GM10266 (cell line): ENCODE data around the gene TIAL1.

Experiments used
- DNase-seq: peaks from one replicate; pipeline ENCODE4 v3.0.0; 2012; ENCODE audit errors: extremely low spot score
- CTCF ChIP-seq: IDR thresholded peaks from 2 replicates; pipeline ENCODE4 v1.5.1; 2012; ENCODE audit warnings: mild to moderate bottlenecking, low read depth; ENCODE audit not compliant: control insufficient read depth, insufficient read depth; ENCODE audit errors: missing control alignments

Gene TIAL1

GRCh38 chr10:119546009-119546408 lies 50.8 kb downstream of the TIAL1 start:
- no peak for TF ChIP-seq CTCF
- DNase-seq: no peak

- TF ChIP-seq CTCF: no peak
- DNase-seq: no peak
Measured at GRCh38 chr10:119545310-119545709, 51.5 kb downstream of the TIAL1 start.

- no peak for TF ChIP-seq CTCF
- DNase-seq: no peak
Measured at GRCh38 chr10:119543814-119544642, 52.7 kb downstream of the TIAL1 start.

- peak; percentile 82 for DNase-seq
Measured at GRCh38 chr10:119542988-119543813, 53.6 kb downstream of the TIAL1 start.

GRCh38 chr10:119542357-119542987 lies 54.3 kb downstream of the TIAL1 start, which contains the start of gene RGS10:
RGS10 (minus strand) TSS chr10:119542719; CDS start chr10:119542638, 81 bp downstream.
- no peak for TF ChIP-seq CTCF
- DNase-seq: peak; percentile 90

More at GRCh38 chr10:119542988-119543813, 53.6 kb downstream of the TIAL1 start:
- peak; percentile 71 for TF ChIP-seq CTCF

GRCh38 chr10:119541459-119542356 lies 55.1 kb downstream of the TIAL1 start:
- TF ChIP-seq CTCF: no peak
- DNase-seq: peak; percentile 60
